Measurements from ENCODE around the gene MMP24.

MMP24 gene

GRCh38 chr20:35279040-35279439 is 52.5 kb downstream of the MMP24 start:
- no peak for DNase-seq (ENCODE audit: low read depth in 2 of 2)

GRCh38 chr20:35279533-35280174 is 53.2 kb downstream of the MMP24 start:
- no peak for DNase-seq (ENCODE audit: low read depth in 2 of 2)

- no peak for DNase-seq (ENCODE audit: low read depth in 2 of 2)
These were observed 54.0 kb downstream of the MMP24 start for GRCh38 chr20:35280523-35280922.

GRCh38 chr20:35281506-35282101 is 55.1 kb downstream of the MMP24 start:
- no peak for DNase-seq (ENCODE audit: low read depth in 2 of 2)

- DNase-seq (ENCODE audit: low read depth in 2 of 2): no peak
These were observed 57.2 kb downstream of the MMP24 start for GRCh38 chr20:35283441-35284266.

GRCh38 chr20:35284267-35284991 is 57.9 kb downstream of the MMP24 start, which contains the start of gene EIF6:
EIF6 (minus strand) TSS chr20:35284772; CDS start chr20:35284487, 285 bp downstream.
- DNase-seq (ENCODE audit: low read depth in 2 of 2): peak; percentile 50 to 64

GRCh38 chr20:35284992-35285805 is 58.7 kb downstream of the MMP24 start:
- no peak for DNase-seq (ENCODE audit: low read depth in 2 of 2)

GRCh38 chr20:35285806-35286076 is 59.3 kb downstream of the MMP24 start:
- DNase-seq (ENCODE audit: low read depth in 2 of 2): no peak

GRCh38 chr20:35286077-35286898 is 59.8 kb downstream of the MMP24 start:
- no peak for DNase-seq (ENCODE audit: low read depth in 2 of 2)

GRCh38 chr20:35286899-35287508 is 60.5 kb downstream of the MMP24 start:
- DNase-seq (ENCODE audit: low read depth in 2 of 2): no peak

- DNase-seq (ENCODE audit: low read depth in 2 of 2): no peak
These were observed 61.2 kb downstream of the MMP24 start for GRCh38 chr20:35287509-35288324.

GRCh38 chr20:35288325-35289060 is 62.0 kb downstream of the MMP24 start:
- no peak for DNase-seq (ENCODE audit: low read depth in 2 of 2)

GRCh38 chr20:35290186-35290886 is 63.8 kb downstream of the MMP24 start:
- no peak for DNase-seq (ENCODE audit: low read depth in 2 of 2)

GRCh38 chr20:35290887-35291417 is 64.5 kb downstream of the MMP24 start:
- no peak for DNase-seq (ENCODE audit: low read depth in 2 of 2)

- no peak for DNase-seq (ENCODE audit: low read depth in 2 of 2)
These were observed 65.4 kb downstream of the MMP24 start, which contains the start of gene FAM83C for GRCh38 chr20:35291654-35292503. FAM83C (minus strand) TSS chr20:35292425; CDS start chr20:35292304, 121 bp downstream.

- no peak for DNase-seq (ENCODE audit: low read depth in 2 of 2)
These were observed 66.2 kb downstream of the MMP24 start for GRCh38 chr20:35292504-35293285.

Data from activated CD8-positive, alpha-beta memory T cell treated with anti-CD3 and anti-CD28 coated beads for 4 hours (primary cell).